Dermis blood vessel endothelial cell (primary cell): ENCODE measurements around the gene MEST. TPM values are rescaled to one million over a fixed set of nuclear protein-coding genes. Genes with fewer than 3 reads are reported as not detected.
"Not testable (repeated sequence)": the region's sequence is repeated elsewhere in the genome, so short reads cannot be mapped to it uniquely, and the experiment has no call there.

Source experiments
- DNase-seq: peaks from one replicate; pipeline ENCODE4 v3.0.0; 2010
- total RNA-seq: library from RNA; depleted of rRNA; stranded (reverse); fragments of >200 nt; gene quantifications from 2 replicates; pipeline ENCODE4 v1.2.3, GENCODE V29; 2014

The MEST gene
- total RNA-seq, 1 donor from 2014 or later: 3.1 TPM

DNA sequence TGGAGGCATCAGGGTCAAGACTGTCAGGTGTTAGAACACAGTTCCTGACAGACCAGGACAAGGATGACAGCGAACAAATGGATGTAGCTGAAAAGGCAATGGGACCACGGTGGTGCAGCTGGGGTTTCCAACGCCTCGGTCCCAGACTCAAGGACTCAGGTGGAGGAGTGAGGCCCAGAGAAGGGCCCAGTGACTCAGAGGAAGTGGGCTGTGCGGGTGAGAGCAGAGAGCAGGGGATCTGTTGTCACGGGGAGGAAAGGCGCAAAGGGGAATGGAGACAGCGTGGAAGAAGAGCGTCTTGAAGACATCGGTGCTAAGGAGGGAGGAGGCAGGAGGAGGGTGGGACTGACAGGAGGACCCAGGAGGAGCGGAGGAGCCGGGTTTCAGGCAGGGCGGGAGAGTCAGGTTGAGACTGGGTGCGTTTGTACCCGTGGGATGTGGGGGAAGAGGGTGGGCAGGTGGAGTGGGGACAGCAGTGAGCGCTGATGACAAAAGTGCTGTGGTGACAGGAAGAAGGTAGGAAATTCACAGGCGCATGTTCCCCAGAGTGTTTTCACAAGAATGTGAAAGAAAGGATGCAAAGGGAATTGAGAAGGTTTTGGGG lies 36.0 kb downstream of the MEST start:
- not testable (repeated sequence) for DNase-seq

GRCh38 chr7:130529417-130529816 lies 37.5 kb downstream of the MEST start:
- no peak for DNase-seq

DNA sequence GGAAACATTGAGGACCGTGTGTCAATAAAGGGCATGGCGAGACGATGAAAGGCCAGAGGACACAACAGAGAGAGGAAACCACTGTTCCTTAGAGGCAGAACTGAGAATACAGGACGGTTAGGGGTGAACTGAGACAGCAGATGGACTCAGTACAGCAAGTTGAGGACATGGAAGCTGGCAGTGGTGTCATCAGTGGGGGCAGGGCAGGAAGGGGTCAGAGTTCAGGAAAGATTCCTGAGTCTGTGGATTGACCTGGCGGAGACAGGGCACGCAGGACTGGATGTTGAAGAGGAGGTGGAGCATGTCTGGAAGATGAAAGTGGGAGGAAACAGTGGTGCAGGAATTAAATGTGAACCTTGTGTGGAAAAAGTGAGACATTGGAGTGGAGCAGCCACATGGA lies 46.0 kb downstream of the MEST start:
- DNase-seq: not testable (repeated sequence)

DNA sequence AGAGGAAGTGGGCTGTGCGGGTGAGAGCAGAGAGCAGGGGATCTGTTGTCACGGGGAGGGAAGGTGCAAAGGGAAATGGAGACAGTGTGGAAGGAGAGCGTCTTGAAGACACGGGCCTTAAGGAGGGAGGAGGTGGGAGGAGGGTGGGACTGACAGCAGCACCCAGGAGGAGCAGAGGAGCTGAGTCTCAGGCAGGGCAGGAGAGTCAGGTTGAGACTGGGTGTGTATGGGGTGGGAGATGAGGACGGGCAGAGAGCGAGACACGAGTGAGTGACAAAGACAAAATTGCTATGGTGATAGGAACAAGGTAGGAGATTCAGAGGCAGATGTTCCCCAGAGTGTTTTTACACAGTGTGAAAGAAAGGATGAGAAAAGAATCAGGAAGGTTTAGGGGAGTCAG lies 49.4 kb downstream of the MEST start:
- DNase-seq: not testable (repeated sequence)

DNA sequence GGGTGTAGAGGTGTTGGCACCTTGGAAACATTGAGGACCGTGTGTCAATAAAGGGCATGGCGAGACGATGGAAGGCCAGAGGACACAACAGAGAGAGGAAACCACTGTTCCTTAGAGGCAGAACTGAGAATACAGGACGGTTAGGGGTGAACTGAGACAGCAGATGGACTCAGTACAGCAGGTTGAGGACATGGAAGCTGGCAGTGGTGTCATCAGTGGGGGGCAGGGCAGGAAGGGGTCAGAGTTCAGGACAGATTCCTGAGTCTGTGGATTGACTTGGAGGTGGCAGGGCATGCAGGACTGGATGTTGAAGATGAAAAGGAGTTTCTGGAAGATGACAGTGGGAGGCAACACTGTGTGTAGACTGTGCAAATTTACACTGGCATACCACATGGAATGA lies 50.4 kb downstream of the MEST start:
- DNase-seq: not testable (repeated sequence)

GRCh38 chr7:130543487-130544010 lies 51.7 kb downstream of the MEST start:
- DNase-seq: no peak

GRCh38 chr7:130544356-130544755 lies 52.5 kb downstream of the MEST start:
- no peak for DNase-seq

GRCh38 chr7:130553398-130554029 lies 61.6 kb downstream of the MEST start:
- DNase-seq: no peak

DNA sequence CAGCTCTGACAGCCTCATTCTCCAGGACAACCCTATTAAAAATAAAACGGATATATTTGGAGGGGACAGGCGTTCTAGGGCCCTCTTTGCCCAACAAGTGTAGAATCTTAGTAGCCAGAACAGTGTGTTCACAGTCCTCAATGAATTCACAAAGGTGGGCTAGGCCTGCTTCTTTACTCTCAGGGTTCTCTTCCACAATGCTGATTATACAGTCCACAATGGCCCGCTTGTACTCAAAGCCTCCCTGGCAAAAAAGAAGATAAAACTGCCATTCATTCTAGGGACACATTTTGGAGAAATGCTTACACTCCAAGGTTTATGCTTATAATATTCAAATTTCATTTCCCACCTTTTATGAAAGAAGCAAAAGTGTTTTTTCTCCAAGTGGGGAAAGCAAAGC lies 62.6 kb downstream of the MEST start:
- DNase-seq: no peak

Other genes with a start within 250 kb of the MEST start
- gene CPA2, start 225.2 kb upstream of the MEST start, total RNA-seq: not detected in 2 replicates
- gene CPA4, start 198.9 kb upstream of the MEST start, total RNA-seq: 0.17 and 0.74 TPM in 2 replicates
- not detected in 2 replicates for gene CPA5, start 147.3 kb upstream of the MEST start, total RNA-seq
- gene CPA1, start 111.6 kb upstream of the MEST start, total RNA-seq: not detected in 2 replicates
- 11.4 and 12.4 TPM in 2 replicates for gene CEP41, start 51.1 kb upstream of the MEST start, total RNA-seq
- 16.0 and 22.3 TPM in 2 replicates for gene COPG2, start 176.7 kb downstream of the MEST start, total RNA-seq
- not detected in 2 replicates for gene TSGA13, start 194.5 kb downstream of the MEST start, total RNA-seq
- under 0.01 TPM in 1 of 2 replicates, not detected in the other for gene KLF14, start 242.1 kb downstream of the MEST start, total RNA-seq